ENCODE data around the gene ABHD17A. TPM values are rescaled to one million over a fixed set of nuclear protein-coding genes. Genes with fewer than 3 reads are reported as not detected.

The ABHD17A gene
- total and polyA plus RNA-seq, 2 donors (not counting 1 experiment from before 2014, with no cell fraction given): 63.1 to 134 TPM

DNA sequence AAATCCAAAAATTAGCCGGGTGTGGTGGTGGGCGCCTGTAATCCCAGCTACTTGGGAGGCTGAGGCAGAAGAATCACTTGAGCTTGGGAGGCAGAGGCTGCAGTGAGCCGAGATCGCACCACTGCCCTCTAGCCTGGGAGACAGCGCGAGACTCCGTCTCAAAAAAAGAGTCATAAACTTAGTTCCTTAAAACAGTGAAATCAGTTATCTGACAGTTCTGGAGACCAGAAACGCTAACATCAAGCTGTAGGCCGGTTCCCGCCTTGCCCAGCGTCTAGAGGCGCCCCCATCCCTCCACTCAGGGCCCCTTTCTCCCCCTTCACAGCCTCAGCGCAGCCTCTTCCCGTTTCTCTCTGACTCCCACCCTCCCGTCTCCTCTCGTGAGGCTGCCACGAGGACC lies 31.9 kb upstream of the ABHD17A start:
- Mint-ChIP-seq H3K9me3 (ENCODE audit: insufficient read depth) (no peaks in the 10 kb centered on the region), H3K4me3 (no peak overlapping the region), H3K4me1 (peaks cover 2% of the 10 kb centered on the region), H3K27ac (peak overlapping the region; percentile 41), H3K27me3 (no peaks in the 10 kb centered on the region)
- DNase-seq: no peak
- POLR2A ChIA-PET: no interaction called here
- peaks cover 37% of the 10 kb centered on the region for H3K79me2 ChIP-seq (ENCODE audit: control insufficient read depth, insufficient read depth, low read length)
- no peak overlapping the region for H3K9ac ChIP-seq (ENCODE audit: low read length)
- peaks cover 0 to 7% of the 10 kb centered on the region in 2 donors for H3K4me1 ChIP-seq (ENCODE audit: control insufficient read depth in 2 of 2, insufficient read depth in 2 of 2, low read length in 2 of 2)
- H3K9me3 ChIP-seq (ENCODE audit: control extremely low read depth in 1 of 3, control insufficient read depth in 2 of 3, insufficient read depth in 1 of 3, low read length in 2 of 3): peaks cover 0 to 3% (median 0%) of the 10 kb centered on the region in 3 donors
- H3K27ac ChIP-seq (ENCODE audit: low read length in 2 of 2): no peak overlapping the region
- intact Hi-C loops (cut with micrococcal nuclease): no loop called here
- no peak for ATAC-seq (ENCODE audit: low read depth)
- peaks cover 2 to 49% of the 10 kb centered on the region in 2 experiments for H3K36me3 ChIP-seq (replicated peaks in 1 of 2; ENCODE audit: control extremely low read depth in 1 of 2, control insufficient read depth in 1 of 2, extremely low read depth in 1 of 2, insufficient read depth in 2 of 2, low read length in 1 of 2)
- H3K4me3 ChIP-seq (ENCODE audit: control extremely low read depth in 1 of 5, extremely low read depth in 1 of 5, insufficient read depth in 1 of 5, low read depth in 2 of 5, low read length in 4 of 5): no peak overlapping the region
- CTCF ChIA-PET: no interaction called here
- WGBS (ENCODE audit: insufficient coverage): 65% methylated on average over 16 of the region's 17 CpGs
- H3K27me3 ChIP-seq (replicated peaks in 1 of 4; ENCODE audit: control extremely low read depth in 1 of 4, control insufficient read depth in 3 of 4, insufficient read depth in 4 of 4, low read length in 3 of 4): no peaks in the 10 kb centered on the region
- H3K4me2 ChIP-seq (replicated peaks; ENCODE audit: low read depth, low read length, poor library complexity, severe bottlenecking): no peak overlapping the region
- peaks cover 41% of the 10 kb centered on the region for H4K20me1 ChIP-seq (ENCODE audit: control insufficient read depth, insufficient read depth, low read length, poor library complexity, severe bottlenecking)
- H2AFZ ChIP-seq (ENCODE audit: insufficient read depth, low read depth, low read length, poor library complexity, severe bottlenecking): no peak overlapping the region
- TF ChIP-seq EZH2 (IDR thresholded peaks at IDR 0.05; ENCODE audit: borderline replicate concordance, insufficient read depth, low read depth, low read length, poor library complexity, severe bottlenecking): no peak
- TF ChIP-seq, protein P1, sequence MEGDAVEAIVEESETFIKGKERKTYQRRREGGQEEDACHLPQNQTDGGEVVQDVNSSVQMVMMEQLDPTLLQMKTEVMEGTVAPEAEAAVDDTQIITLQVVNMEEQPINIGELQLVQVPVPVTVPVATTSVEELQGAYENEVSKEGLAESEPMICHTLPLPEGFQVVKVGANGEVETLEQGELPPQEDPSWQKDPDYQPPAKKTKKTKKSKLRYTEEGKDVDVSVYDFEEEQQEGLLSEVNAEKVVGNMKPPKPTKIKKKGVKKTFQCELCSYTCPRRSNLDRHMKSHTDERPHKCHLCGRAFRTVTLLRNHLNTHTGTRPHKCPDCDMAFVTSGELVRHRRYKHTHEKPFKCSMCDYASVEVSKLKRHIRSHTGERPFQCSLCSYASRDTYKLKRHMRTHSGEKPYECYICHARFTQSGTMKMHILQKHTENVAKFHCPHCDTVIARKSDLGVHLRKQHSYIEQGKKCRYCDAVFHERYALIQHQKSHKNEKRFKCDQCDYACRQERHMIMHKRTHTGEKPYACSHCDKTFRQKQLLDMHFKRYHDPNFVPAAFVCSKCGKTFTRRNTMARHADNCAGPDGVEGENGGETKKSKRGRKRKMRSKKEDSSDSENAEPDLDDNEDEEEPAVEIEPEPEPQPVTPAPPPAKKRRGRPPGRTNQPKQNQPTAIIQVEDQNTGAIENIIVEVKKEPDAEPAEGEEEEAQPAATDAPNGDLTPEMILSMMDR (IDR thresholded peaks at IDR 0.05): no peak

DNA sequence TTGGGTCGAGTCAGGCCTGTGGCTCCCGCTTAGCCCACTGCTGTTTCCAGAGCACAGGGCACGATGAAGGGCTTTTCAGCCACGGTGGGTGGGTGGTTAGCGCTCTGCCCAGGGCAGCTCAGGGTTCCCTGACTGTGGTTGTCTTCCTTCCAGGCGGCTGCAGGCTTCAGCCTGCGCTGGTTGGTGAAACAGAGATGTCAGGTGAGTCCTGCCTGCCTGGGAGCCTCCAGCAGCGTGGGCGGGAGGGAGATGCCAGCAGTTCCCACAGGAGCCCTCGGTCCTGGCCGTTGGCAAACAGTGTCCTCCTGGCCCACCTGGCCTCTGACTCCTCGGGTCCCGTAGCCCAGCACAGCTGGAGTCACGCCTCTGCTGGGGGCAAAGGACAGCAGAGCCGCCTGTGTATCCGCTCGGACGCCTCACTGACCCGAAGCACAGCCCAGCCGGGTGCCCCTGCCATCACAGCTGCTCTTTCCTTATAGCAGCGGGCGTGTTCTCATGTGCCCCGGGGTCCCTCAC lies 29.6 kb upstream of the ABHD17A start:
- H3K36me3 ChIP-seq (replicated peaks in 1 of 2; ENCODE audit: control extremely low read depth in 1 of 2, control insufficient read depth in 1 of 2, extremely low read depth in 1 of 2, insufficient read depth in 2 of 2, low read length in 1 of 2): peaks cover 0 to 36% of the 10 kb centered on the region in 2 experiments
- 97% methylated on average over 23 of the region's 23 CpGs for WGBS (ENCODE audit: insufficient coverage)
- H3K9ac ChIP-seq (ENCODE audit: low read length): no peak overlapping the region
- no peak for ATAC-seq (ENCODE audit: low read depth)
- peaks cover 2 to 9% of the 10 kb centered on the region in 2 donors for H3K4me1 ChIP-seq (ENCODE audit: control insufficient read depth in 2 of 2, insufficient read depth in 2 of 2, low read length in 2 of 2)
- no peak for DNase-seq
- H2AFZ ChIP-seq (ENCODE audit: insufficient read depth, low read depth, low read length, poor library complexity, severe bottlenecking): no peak overlapping the region
- peaks cover 56% of the 10 kb centered on the region for H3K79me2 ChIP-seq (ENCODE audit: control insufficient read depth, insufficient read depth, low read length)
- H3K4me2 ChIP-seq (replicated peaks; ENCODE audit: low read depth, low read length, poor library complexity, severe bottlenecking): no peak overlapping the region
- no peak overlapping the region for H3K4me3 ChIP-seq (ENCODE audit: control extremely low read depth in 1 of 5, extremely low read depth in 1 of 5, insufficient read depth in 1 of 5, low read depth in 2 of 5, low read length in 4 of 5)
- no peaks in the 10 kb centered on the region for H3K27me3 ChIP-seq (replicated peaks in 1 of 4; ENCODE audit: control extremely low read depth in 1 of 4, control insufficient read depth in 3 of 4, insufficient read depth in 4 of 4, low read length in 3 of 4)
- H3K9me3 Mint-ChIP-seq (ENCODE audit: insufficient read depth): no peaks in the 10 kb centered on the region
- peaks cover 0 to 3% (median 0%) of the 10 kb centered on the region in 3 donors for H3K9me3 ChIP-seq (ENCODE audit: control extremely low read depth in 1 of 3, control insufficient read depth in 2 of 3, insufficient read depth in 1 of 3, low read length in 2 of 3)
- H3K4me1 Mint-ChIP-seq: peaks cover 8% of the 10 kb centered on the region
- no peak overlapping the region for H3K27ac Mint-ChIP-seq
- peaks cover 51% of the 10 kb centered on the region for H4K20me1 ChIP-seq (ENCODE audit: control insufficient read depth, insufficient read depth, low read length, poor library complexity, severe bottlenecking)
- H3K27ac ChIP-seq (ENCODE audit: low read length in 2 of 2): no peak overlapping the region
- TF ChIP-seq, protein P1 (IDR thresholded peaks at IDR 0.05): no peak
- TF ChIP-seq EZH2 (IDR thresholded peaks at IDR 0.05; ENCODE audit: borderline replicate concordance, insufficient read depth, low read depth, low read length, poor library complexity, severe bottlenecking): no peak
- CTCF ChIA-PET: no interaction called here
- no peaks in the 10 kb centered on the region for H3K27me3 Mint-ChIP-seq
- intact Hi-C loops (cut with micrococcal nuclease): no loop called here
- POLR2A ChIA-PET: interaction anchor here (0.6 kb wide), 1 partner anchor 41 kb away, joined by 7 read pairs; no protein-coding TSS in a partner anchor
- no peak overlapping the region for H3K4me3 Mint-ChIP-seq

Data from B cell (primary cell).